T47D (cell line): Measurements from ENCODE around the gene ACSS1.

ENCODE experiments used
- DNase-seq, 2 experiments: peaks; one replicate each; pipeline versions ENCODE4 v3.0.0 to v3.0.0-alpha.2; 2011 to 2012; ENCODE audit warnings: low read depth in 1 of 2, low spot score in 1 of 2
- JUND ChIP-seq: IDR thresholded peaks from 2 replicates; pipeline ENCODE4 v1.6.1; 2012; ENCODE audit warnings: low read depth
- in situ Hi-C: cut with HindIII; loops from 2 replicates; pipeline ENCODE4 v1.10.0; 2016; ENCODE audit warnings: low sequenced_read_pairs, low pct_unique_long_range_greater_than_20kb

ACSS1 gene

GRCh38 chr20:25036331-25036936 is 21.5 kb downstream of the ACSS1 start:
- DNase-seq: no peak
- in situ Hi-C loops: no loop called here
- no peak for TF ChIP-seq JUND

- TF ChIP-seq JUND: no peak
- DNase-seq: no peak
- in situ Hi-C loops: no loop called here
These were observed 22.0 kb downstream of the ACSS1 start for GRCh38 chr20:25035921-25036320.

DNA sequence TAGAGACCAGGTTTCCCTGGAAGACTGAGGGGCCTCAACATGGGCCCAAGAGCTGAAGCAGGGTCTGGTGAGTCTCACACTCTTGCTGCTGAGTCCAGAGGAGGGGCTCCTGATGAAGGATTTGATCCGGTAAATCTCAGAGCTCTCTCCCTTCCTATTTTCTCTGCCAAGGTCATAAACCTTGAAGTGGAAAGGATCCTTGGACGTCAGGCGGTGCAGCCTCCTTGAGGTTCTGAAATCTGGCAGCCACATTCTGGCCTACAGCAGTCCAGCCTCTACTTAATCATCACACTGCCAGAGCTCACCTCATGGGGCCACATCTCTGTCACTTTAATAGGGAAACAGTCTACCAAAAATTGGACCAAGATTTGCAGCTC is 24.0 kb downstream of the ACSS1 start:
- TF ChIP-seq JUND: no peak
- in situ Hi-C loops: no loop called here
- DNase-seq: no peak

- no peak for TF ChIP-seq JUND
- in situ Hi-C loops: no loop called here
- no peak for DNase-seq
These were observed 24.5 kb downstream of the ACSS1 start for GRCh38 chr20:25033265-25033923.

DNA sequence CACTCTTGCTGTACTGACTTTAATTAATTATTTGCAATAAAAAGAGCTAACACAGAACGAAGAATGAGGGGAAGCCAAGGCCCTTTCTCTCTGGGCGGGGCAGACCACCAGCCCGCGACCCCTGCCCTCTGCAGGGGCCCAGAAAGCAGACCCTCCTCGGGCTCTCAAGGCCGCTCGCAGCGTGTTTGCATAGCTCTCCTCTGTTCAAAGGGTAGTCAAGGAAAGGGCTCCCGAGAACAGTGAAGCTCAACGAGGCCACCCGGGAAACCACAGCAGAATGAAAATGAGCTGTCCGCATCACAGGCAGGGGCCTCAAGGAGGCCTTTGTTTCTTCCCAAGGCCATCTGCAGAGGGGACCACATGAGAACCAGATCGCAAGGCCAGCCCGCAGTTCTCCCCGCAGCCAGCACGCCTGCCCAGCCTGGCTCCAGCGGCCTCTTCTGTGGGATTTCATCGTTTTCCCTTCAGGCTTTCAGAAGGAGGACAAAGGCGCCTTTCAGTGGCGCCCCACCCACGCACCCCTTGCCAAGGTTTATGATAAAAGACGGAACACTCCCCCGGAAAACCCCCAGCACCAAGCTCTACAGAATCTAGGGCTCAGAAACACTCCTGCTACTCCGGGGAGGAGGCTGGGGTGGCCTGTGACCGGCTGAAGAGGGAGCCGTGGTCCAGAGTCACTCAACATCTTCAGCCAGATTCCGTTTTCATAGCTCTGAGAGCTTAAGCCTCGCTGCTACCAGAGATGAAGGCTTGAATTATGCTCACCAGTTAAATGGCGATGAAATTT is 25.3 kb downstream of the ACSS1 start:
- no peak for TF ChIP-seq JUND
- in situ Hi-C loops: no loop called here
- no peak for DNase-seq

DNA sequence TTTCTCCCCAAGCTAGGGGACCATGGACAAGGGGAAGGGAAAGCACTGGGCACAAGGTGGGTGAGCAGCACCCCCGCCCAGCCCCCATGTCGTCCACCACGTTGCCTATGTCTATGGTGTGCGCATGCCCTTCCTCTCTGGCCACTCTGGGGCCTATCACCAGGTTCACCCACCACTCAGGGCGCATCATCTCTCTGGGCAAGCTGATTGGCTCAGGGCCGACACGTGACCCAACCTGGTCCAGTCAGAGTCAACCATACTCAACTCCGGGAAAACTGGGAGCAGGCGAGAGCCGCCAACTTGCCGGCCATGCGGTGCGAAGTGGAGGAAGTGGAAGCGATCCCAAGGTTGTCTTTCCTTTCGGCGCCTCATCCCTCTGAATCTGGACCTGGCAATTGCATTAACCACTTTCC is 25.9 kb downstream of the ACSS1 start:
- no peak for DNase-seq
- in situ Hi-C loops: no loop called here

GRCh38 chr20:25031241-25031640 is 26.7 kb downstream of the ACSS1 start:
- in situ Hi-C loops: no loop called here
- no peak for TF ChIP-seq JUND

More for the DNA sequence above, 25.9 kb downstream of the ACSS1 start:
- no peak for TF ChIP-seq JUND

GRCh38 chr20:25030649-25031207 is 27.2 kb downstream of the ACSS1 start:
- no peak for DNase-seq
- no peak for TF ChIP-seq JUND
- in situ Hi-C loops: no loop called here

More at GRCh38 chr20:25031241-25031640, 26.7 kb downstream of the ACSS1 start:
- DNase-seq: no peak

DNA sequence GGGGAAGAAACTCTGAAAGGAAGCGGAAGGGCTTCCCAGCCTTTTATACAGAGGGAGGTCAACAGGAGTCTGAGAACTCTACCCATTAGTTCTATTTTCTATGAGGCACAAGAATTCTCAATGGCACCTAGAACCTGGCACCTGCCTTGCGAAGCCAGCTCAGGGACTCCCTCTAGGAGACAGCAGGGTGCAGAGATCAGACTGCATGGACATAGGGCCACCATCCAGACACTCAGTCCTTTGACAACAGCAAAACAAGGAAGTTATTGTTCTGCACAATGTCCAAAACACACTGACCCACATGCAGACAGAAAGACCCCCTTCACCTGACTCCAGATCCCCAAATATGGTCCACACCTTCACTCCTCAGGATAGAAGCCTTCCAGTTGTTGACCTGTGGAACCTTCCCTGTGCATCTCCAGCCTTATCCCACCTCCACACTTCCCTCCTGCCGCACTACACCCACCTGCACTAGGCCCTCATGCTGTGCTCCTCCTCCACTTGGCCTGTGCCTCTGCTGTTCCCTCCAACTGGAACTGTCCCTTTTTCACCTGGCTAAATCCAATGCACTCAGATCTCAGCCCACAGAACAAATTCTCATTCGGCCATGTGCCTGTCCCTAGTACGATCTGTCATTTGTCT is 27.8 kb downstream of the ACSS1 start:
- no peak for DNase-seq
- TF ChIP-seq JUND: no peak
- in situ Hi-C loops: no loop called here

DNA sequence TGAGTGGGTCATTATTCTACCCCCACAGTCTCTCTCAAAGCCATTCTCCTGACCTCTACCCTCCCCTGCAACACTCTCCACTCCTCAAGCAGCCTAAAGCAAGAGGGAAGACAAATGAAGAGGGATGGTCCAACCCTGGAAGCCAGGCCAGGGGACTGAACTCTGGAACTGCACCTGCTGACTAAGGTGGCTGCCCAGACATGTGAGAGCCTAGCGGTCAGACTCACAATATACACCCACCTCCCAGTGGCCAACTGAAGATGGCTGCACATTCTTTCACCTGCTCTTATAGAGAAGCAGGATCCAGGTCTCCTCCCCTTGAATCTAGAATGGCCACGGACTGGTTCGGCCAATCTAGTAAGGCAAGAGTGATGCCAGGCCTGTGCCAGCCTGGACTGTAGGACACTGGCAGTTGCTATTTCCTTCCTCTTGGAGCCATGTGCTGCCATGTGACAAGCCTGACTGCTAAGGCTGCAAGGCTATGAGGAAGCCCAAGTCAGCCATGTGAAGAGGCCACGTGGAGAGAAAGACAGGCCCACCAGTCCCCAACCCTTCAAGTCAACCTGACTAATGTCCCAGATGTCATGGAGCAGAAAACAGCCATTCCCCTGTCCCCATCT is 31.8 kb downstream of the ACSS1 start:
- in situ Hi-C loops: no loop called here
- no peak for TF ChIP-seq JUND
- no peak for DNase-seq

DNA sequence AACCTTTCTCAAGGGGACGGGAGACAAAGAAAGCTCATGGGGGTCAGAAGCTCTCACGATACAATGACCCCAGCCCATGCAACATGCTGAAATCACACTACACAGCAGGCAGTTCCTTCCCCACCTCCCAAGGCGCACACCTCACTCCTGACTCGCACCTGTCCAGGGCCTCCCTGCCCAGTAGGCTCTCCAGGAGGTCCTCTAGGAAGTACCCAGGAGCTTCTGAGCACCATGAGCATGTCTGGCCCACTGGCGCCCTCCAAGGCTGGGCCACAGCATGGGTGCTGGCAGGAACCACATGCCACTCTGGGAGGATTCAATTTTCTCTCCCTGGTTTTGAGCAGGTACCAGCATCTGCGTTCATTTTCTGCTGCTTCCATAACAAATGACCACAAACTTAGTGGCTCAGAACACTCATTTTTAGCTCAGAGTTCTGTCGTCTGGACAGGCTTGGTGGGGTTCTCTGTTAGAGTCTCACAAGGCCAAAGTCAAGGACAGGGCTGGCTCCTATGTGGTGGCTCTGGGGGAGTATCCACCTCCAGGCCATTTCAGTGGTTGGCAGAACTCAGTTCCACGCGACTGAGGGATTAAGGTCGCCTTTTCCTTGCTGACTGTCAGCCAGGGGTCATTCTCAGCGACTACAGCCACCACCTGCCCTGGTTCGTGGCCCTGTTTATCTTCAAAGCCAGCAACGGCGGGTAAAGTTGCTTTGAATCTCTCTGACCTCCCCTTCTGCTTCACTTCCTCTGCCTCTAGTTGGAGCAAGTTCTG is 32.7 kb downstream of the ACSS1 start:
- no peak for DNase-seq
- in situ Hi-C loops: no loop called here
- no peak for TF ChIP-seq JUND

DNA sequence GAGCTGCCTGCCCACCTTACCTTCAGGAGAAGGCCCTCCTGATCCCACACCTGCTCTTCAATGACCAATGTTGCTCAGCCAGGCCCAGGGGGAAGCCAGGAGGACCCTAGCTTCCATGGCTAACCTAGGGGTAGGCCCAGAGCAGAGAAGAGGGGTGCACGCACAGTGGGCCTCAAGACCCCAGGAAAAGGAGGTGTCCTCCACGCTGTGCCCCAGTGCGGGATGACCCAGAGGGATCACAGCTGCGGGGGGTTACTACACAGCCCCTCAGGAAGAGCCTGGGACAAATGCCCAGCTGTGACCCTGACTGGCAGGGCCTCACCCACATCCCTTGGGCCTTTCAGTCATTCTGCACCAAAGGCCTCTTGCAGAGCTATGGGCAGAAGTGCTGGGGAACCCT is 33.8 kb downstream of the ACSS1 start:
- no peak for TF ChIP-seq JUND
- in situ Hi-C loops: no loop called here
- DNase-seq: no peak
